ENCODE results near the gene BPIFB4.

BPIFB4 gene

GRCh38 chr20:33062105-33062824 is 17.2 kb upstream of the BPIFB4 start:
- DNase-seq (ENCODE audit: low read depth in 2 of 2), result no peak

DNA sequence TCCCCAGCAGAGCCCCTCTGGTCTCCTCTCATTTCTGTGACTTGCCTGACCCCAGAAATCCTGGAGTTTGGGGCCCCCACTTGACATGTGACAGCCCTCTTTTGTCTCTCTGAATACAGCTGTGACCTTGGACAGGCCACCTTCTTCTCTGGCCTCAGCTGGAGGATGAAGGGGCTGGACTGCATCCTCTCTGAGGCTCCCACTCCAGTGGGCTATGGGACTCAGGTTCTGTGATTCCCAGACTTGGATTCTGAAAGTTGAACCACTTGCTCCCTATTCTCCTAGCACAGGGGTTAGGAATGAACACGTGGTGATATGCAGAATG is 16.7 kb upstream of the BPIFB4 start:
- no peak for DNase-seq (ENCODE audit: low read depth in 2 of 2)

GRCh38 chr20:33063271-33063670 is 16.2 kb upstream of the BPIFB4 start:
- DNase-seq (ENCODE audit: low read depth in 2 of 2), result no peak

- DNase-seq (ENCODE audit: low read depth in 2 of 2), result no peak
These were observed 14.7 kb upstream of the BPIFB4 start for GRCh38 chr20:33064572-33065287.

- DNase-seq (ENCODE audit: low read depth in 2 of 2), result no peak
These were observed 13.7 kb upstream of the BPIFB4 start for GRCh38 chr20:33065785-33066184.

DNA sequence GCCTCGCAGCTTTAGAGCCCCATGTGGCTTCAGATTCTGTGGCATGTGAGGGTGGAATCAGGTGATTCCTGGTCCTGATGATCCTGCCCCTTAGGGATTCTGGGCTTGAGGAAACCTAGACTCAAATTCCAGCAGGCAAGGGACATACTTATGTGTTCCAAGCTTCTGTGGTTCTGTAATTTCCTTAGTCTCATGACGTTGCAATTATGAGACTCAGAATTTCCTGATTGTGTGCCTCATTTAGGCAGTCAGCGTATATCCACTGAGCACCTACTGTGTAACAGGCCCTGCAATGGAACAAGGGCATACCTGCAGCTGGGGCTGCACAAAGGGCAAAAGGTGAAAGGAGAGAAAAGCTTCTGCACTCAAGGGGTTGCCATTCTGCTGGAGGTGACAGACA is 11.6 kb upstream of the BPIFB4 start:
- no peak for DNase-seq (ENCODE audit: low read depth in 2 of 2)

- DNase-seq (ENCODE audit: low read depth in 2 of 2), result no peak
These were observed 11.0 kb upstream of the BPIFB4 start for GRCh38 chr20:33068251-33068939.

GRCh38 chr20:33069673-33070072 is 9.8 kb upstream of the BPIFB4 start:
- no peak for DNase-seq (ENCODE audit: low read depth in 2 of 2)

DNA sequence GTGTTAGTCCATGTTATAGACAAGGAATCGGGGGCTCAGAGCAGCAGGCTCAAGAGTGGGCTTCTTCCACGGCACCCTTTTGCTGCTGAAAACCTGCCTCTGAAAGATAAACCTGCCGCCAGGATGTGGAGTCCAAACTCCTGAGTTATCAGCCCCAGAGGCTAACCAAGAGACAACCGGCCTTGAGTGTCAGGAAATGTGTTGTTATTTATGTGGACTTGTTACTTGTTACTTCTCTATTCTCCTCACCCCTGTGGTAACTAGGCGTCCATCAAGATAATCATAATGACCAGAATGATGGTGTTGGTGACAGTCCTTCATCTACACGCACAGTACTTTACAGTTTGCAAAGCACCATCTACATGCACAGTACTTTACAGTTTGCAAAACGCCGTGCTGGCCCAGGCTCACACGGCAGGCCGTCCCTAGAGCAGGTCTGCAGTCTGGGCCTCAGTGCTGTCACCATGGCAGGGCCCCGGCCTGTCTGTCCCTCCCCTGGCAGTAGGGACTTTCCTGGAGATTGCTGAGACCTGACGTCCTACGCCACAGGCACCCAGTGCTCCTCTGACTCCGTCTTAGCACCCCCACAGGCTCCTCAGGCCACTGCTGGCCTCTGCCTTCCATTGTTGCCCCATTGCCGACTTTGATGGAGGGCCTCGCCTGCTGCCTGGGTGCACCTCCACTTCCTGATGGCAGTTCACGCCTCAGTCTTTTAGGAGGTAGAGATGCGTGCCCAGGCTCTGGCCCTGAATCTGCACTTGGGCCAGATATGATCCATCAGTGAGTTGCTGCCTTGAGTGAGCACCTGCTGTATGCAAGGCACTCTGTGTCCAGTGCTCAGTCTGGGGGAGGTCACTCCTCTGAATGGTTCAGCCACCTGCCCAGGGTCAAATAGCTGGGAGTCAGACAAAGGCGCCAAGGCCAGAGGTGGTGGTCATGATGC is 9.1 kb upstream of the BPIFB4 start:
- DNase-seq (ENCODE audit: low read depth in 2 of 2), result no peak

- DNase-seq (ENCODE audit: low read depth in 2 of 2), result no peak
These were observed 8.2 kb upstream of the BPIFB4 start for GRCh38 chr20:33071198-33071597.

DNA sequence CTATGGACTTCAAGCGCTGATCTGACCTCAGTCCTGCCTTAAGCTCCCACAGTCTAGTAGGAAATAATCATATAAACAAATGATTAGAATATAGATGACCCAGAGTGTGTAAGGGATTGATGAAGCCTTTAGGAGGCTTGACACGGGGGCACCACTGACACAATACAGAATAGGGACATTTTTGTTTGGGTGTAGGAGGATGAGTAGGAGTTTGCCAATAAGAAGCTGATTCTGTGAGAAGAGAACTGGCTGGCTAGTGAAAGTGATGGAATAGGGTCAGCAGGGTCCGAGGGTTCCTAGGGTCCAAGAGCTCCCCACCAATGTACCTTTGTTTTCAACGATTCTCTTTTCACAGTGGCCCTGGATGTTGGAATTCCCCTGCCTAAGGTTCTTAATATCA is 7.1 kb upstream of the BPIFB4 start:
- DNase-seq (ENCODE audit: low read depth in 2 of 2), result no peak

DNA sequence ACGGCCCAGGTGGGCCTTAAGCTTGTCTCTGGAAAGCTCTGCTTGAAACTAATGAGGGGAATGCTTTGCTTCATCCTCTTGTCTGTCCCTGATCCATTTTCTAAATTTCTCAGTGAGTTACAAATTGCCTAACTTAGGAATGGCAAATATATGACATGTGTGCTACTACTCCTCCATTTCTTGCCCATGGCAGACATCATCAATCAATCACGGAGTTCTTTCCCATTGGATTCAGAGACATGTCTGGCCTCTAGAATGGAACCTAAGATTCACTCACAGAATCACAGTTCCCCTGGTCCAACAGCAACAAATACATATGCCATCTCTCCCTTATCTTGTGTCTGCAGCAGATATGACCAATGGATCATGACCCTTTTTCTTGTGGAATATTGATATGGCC is 6.6 kb upstream of the BPIFB4 start:
- no peak for DNase-seq (ENCODE audit: low read depth in 2 of 2)

DNA sequence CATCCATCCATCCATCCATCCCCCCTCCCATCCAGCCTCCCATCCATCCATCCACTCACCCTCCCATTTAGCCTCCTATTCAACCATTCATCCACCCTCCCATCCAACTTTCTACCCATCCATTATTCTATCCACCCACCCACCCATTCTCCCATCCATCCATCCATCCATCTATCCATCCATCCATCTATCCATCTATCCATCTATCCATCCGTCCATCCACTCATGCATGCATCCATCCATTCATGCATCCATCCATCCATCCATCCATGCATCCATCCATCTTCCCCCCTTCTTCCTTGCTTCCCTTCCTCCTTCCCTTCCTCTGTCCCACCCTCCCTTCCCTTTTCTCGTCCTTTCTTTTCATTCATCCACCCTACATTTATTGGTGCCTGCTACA is 4.8 kb upstream of the BPIFB4 start:
- DNase-seq (ENCODE audit: low read depth in 2 of 2), result no peak

DNA sequence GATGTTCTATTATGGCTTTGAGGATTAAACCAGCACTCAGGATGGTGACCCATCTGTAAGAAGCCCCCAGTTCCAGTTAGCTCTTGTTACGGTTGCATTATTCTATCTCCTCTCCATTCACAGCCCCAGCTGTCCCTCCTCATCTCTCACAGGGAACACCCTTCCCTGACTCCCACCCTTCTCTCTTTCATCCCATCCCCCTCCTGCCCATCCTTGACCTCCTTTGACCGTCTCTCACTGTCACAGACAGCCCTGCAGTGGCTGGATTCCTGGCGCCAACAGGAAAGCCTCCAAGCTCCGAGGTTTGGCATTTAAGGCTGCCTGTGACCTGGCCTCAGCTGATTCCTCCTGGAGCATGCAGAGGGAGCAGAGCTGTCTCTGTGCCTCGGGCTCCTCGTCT is 4.2 kb upstream of the BPIFB4 start:
- DNase-seq (ENCODE audit: low read depth in 2 of 2), result no peak

DNA sequence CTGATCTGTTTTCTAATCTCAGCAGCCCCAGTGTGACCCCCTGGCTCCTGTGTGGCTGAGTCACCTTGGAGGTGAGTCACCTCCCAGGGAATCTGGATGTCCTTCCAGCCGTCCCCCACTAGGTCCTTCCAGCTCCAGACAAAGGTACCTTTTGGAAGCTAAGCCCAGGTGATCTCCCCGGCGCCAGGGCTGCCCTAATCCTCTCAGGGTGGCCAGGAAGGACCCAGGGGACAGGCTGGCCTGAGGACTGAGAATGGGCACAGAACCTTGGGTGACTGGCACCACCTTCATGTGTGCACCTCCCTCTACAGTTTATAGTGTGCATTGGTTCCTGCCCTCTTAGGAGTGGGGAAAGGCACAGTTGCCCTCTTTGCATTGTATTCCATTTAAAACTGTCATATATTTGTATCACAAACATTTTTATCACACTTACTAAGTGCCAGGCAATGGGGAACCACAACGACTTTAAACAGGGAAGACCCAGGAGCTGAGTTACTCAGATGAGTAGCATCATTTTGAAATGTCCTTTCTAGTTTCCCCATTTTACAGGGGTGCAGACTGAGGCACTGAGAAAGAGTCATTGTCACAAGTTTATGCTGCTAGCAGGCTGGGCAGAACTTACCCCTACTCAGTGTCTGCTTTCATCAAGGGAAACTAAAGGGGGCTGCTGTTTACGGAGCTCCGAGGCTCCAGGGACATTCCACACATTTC is 2.6 kb upstream of the BPIFB4 start:
- no peak for DNase-seq (ENCODE audit: low read depth in 2 of 2)

- DNase-seq (ENCODE audit: low read depth in 2 of 2), result no peak
These were observed 2.1 kb downstream of the BPIFB4 start for GRCh38 chr20:33081411-33082154.

GRCh38 chr20:33082546-33082945 is 3.1 kb downstream of the BPIFB4 start:
- no peak for DNase-seq (ENCODE audit: low read depth in 2 of 2)

DNA sequence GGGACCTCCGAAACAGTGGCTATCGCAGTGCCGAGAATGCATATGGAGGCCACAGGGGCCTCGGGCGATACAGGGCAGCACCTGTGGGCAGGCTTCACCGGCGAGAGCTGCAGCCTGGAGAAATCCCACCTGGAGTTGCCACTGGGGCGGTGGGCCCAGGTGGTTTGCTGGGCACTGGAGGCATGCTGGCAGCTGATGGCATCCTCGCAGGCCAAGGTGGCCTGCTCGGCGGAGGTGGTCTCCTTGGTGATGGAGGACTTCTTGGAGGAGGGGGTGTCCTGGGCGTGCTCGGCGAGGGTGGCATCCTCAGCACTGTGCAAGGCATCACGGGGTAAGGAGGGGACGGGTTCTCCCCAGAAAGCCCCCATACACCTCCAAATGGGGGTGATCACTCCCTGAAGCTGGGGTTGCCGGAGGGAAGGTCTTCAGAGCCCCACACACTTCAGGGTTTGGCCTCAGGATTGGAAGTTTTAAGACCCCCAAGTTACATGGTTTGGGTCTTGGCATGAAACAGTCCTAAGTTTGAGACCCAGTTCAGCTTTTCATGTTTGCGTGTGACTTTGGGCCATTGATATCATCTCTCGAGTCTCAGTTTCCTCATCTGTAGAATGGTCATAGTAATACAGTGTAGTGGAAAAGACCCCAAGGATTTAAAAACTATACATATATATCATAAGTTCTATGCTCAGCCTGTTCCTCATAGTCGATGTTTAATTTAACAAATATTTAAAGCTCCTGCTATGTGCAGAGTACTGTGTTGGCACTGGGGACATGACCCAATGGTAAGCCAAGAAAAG is 4.3 kb downstream of the BPIFB4 start:
- DNase-seq (ENCODE audit: low read depth in 2 of 2), result no peak

GRCh38 chr20:33084722-33085121 is 5.3 kb downstream of the BPIFB4 start:
- no peak for DNase-seq (ENCODE audit: low read depth in 2 of 2)

Data from stimulated activated CD4-positive, alpha-beta T cell treated with anti-CD3 and anti-CD28 coated beads, Interleukin-12 subunit alpha, Interleukin-12 subunit beta, amount 100 ng/mL, for 24 hours (primary cell).